ENCODE measurements around the gene TRHDE. TPM values are rescaled to one million over a fixed set of nuclear protein-coding genes. Genes with fewer than 3 reads are reported as not detected.

The TRHDE gene, protein sequence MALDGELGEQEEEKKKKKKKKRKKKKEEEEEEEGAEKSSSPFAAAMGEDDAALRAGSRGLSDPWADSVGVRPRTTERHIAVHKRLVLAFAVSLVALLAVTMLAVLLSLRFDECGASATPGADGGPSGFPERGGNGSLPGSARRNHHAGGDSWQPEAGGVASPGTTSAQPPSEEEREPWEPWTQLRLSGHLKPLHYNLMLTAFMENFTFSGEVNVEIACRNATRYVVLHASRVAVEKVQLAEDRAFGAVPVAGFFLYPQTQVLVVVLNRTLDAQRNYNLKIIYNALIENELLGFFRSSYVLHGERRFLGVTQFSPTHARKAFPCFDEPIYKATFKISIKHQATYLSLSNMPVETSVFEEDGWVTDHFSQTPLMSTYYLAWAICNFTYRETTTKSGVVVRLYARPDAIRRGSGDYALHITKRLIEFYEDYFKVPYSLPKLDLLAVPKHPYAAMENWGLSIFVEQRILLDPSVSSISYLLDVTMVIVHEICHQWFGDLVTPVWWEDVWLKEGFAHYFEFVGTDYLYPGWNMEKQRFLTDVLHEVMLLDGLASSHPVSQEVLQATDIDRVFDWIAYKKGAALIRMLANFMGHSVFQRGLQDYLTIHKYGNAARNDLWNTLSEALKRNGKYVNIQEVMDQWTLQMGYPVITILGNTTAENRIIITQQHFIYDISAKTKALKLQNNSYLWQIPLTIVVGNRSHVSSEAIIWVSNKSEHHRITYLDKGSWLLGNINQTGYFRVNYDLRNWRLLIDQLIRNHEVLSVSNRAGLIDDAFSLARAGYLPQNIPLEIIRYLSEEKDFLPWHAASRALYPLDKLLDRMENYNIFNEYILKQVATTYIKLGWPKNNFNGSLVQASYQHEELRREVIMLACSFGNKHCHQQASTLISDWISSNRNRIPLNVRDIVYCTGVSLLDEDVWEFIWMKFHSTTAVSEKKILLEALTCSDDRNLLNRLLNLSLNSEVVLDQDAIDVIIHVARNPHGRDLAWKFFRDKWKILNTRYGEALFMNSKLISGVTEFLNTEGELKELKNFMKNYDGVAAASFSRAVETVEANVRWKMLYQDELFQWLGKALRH
- total RNA-seq (2021): 0.15 and 0.74 TPM in 2 replicates
- percentile 24 among the genes with signal in this experiment for Bru-seq, nascent RNA
- BruChase-seq, experiment 1, labeled RNA remaining after a 2-hour chase: percentile 16 among the genes with signal in this experiment
- BruChase-seq, experiment 2, labeled RNA remaining after a 6-hour chase: percentile 16 among the genes with signal in this experiment
- long read RNA-seq: 0 reads

GRCh38 chr12:72272091-72272661 is at the start of gene TRHDE:
TSS of gene TRHDE (plus strand) at chr12:72272370. CDS start at chr12:72272644, 274 bp downstream.
- intact Hi-C loops (cut with micrococcal nuclease; ENCODE audit: unreplicated experiment): no loop called here
- Histone ChIP-seq H3K27me3 (ENCODE audit: insufficient read depth, low read depth) (no peaks in the 10 kb centered on the region), H3K36me3 (ENCODE audit: low read depth) (no peaks in the 10 kb centered on the region), H3K27ac (no peak within 1 kb of the TSS), H3K4me1 (replicated peaks; ENCODE audit: insufficient read depth) (no peaks in the 10 kb centered on the region), H3K79me2 (ENCODE audit: low read depth) (no peaks in the 10 kb centered on the region), H3F3A (ENCODE audit: insufficient read depth, low read depth) (no peaks in the 10 kb centered on the region), H3K9me2 (ENCODE audit: insufficient read depth) (no peaks in the 10 kb centered on the region), H3K4me3 (no peak within 1 kb of the TSS), H4K20me1 (ENCODE audit: insufficient read depth) (no peaks in the 10 kb centered on the region), H3K4me2 (0 out of 2 replicates have a peak within 1 kb of the TSS, but pooled peaks have one; percentile 7), H2AFZ (no peak within 1 kb of the TSS), H3K9me3 (ENCODE audit: insufficient read depth, low read depth) (no peaks in the 10 kb centered on the region)
- BruUV-seq (replicated peaks): no TSS peak
- CTCF ChIA-PET: no interaction called here
- peak in 1 of 2 experiments; percentile 33 for DNase-seq
- POLR2A ChIA-PET (ENCODE audit: unreplicated experiment): no interaction called here
- TF ChIP-seq, protein P1, sequence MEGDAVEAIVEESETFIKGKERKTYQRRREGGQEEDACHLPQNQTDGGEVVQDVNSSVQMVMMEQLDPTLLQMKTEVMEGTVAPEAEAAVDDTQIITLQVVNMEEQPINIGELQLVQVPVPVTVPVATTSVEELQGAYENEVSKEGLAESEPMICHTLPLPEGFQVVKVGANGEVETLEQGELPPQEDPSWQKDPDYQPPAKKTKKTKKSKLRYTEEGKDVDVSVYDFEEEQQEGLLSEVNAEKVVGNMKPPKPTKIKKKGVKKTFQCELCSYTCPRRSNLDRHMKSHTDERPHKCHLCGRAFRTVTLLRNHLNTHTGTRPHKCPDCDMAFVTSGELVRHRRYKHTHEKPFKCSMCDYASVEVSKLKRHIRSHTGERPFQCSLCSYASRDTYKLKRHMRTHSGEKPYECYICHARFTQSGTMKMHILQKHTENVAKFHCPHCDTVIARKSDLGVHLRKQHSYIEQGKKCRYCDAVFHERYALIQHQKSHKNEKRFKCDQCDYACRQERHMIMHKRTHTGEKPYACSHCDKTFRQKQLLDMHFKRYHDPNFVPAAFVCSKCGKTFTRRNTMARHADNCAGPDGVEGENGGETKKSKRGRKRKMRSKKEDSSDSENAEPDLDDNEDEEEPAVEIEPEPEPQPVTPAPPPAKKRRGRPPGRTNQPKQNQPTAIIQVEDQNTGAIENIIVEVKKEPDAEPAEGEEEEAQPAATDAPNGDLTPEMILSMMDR (conservative IDR thresholded peaks at IDR 0.05): no peak
- no peak for TF ChIP-seq EZH2 (IDR thresholded peaks at IDR 0.05; ENCODE audit: low read depth)

- no peak for TF ChIP-seq EZH2 (IDR thresholded peaks at IDR 0.05; ENCODE audit: low read depth)
- TF ChIP-seq, protein P1 (conservative IDR thresholded peaks at IDR 0.05): no peak
Measured at GRCh38 chr12:72226510-72226909, 45.7 kb upstream of the TRHDE start.

DNA sequence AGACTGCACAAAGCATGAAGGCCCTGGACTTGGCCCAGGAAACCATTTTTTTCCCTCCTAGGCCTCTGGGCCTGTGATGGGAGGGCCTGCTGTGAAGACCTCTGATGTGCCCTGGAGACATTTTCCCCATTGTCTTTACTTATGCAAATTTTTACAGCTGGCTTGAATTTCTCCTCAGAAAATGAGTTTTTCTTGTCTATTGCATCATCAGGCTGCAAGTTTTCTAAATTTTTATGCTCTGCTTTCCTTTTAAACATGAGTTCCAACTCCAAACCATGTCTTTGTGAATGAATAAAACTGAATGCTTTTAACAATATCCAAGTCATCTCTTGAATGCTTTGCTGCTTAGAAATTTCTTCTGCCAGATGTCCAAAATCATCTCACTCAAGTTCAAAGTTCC is 43.7 kb upstream of the TRHDE start:
- H3K4me2 ChIP-seq: no peak overlapping the region
- H3K27me3 ChIP-seq (ENCODE audit: insufficient read depth, low read depth): no peaks in the 10 kb centered on the region
- no peak for DNase-seq
- intact Hi-C loops (cut with micrococcal nuclease; ENCODE audit: unreplicated experiment): no loop called here
- H2AFZ ChIP-seq: no peak overlapping the region
- H3F3A ChIP-seq (ENCODE audit: insufficient read depth, low read depth): no peaks in the 10 kb centered on the region
- no peak overlapping the region for H3K27ac ChIP-seq
- no TSS peak for BruUV-seq (replicated peaks)
- H3K9me2 ChIP-seq (ENCODE audit: insufficient read depth): no peaks in the 10 kb centered on the region
- H3K79me2 ChIP-seq (ENCODE audit: low read depth): no peaks in the 10 kb centered on the region
- no peaks in the 10 kb centered on the region for H3K4me1 ChIP-seq (replicated peaks; ENCODE audit: insufficient read depth)
- no peaks in the 10 kb centered on the region for H3K36me3 ChIP-seq (ENCODE audit: low read depth)
- ChIA-PET POLR2A (ENCODE audit: unreplicated experiment) (no interaction called here), CTCF (no interaction called here)
- TF ChIP-seq EZH2 (IDR thresholded peaks at IDR 0.05; ENCODE audit: low read depth): no peak
- TF ChIP-seq, protein P1 (conservative IDR thresholded peaks at IDR 0.05): no peak
- H4K20me1 ChIP-seq (ENCODE audit: insufficient read depth): no peaks in the 10 kb centered on the region
- H3K9me3 ChIP-seq (ENCODE audit: insufficient read depth, low read depth): no peaks in the 10 kb centered on the region
- no peak overlapping the region for H3K4me3 ChIP-seq

More at GRCh38 chr12:72226510-72226909, 45.7 kb upstream of the TRHDE start:
- Histone ChIP-seq H3K9me2 (ENCODE audit: insufficient read depth) (no peaks in the 10 kb centered on the region), H3K4me2 (no peak overlapping the region), H4K20me1 (ENCODE audit: insufficient read depth) (no peaks in the 10 kb centered on the region), H3K27ac (no peak overlapping the region), H3K36me3 (ENCODE audit: low read depth) (no peaks in the 10 kb centered on the region), H2AFZ (no peak overlapping the region), H3K79me2 (ENCODE audit: low read depth) (no peaks in the 10 kb centered on the region), H3K27me3 (ENCODE audit: insufficient read depth, low read depth) (no peaks in the 10 kb centered on the region), H3K4me1 (replicated peaks; ENCODE audit: insufficient read depth) (no peaks in the 10 kb centered on the region), H3F3A (ENCODE audit: insufficient read depth, low read depth) (no peaks in the 10 kb centered on the region), H3K9me3 (ENCODE audit: insufficient read depth, low read depth) (no peaks in the 10 kb centered on the region), H3K4me3 (no peak overlapping the region)
- intact Hi-C loops (cut with micrococcal nuclease; ENCODE audit: unreplicated experiment): no loop called here
- ChIA-PET POLR2A (ENCODE audit: unreplicated experiment) (no interaction called here), CTCF (no interaction called here)
- no peak for DNase-seq
- BruUV-seq (replicated peaks): no TSS peak

All from PC-9 (cell line).